A549 (cell line): ENCODE measurements around the gene FLACC1. TPM values are rescaled to one million over a fixed set of nuclear protein-coding genes. Genes with fewer than 3 reads are reported as not detected.

Source experiments
- ATAC-seq, 2 experiments: fragments of 200-7000 bp in 1 of 2; fragments of >200 bp in 1 of 2; cut with Nextera tagmentation in 1 of 2; cut with Tn5 transposase in 1 of 2; 3 replicates each; pipeline versions ENCODE4 v1.8.0 to v1.9.1; 2018 to 2020; ENCODE audit warnings: mild to moderate bottlenecking in 1 of 2, moderate library complexity in 1 of 2
- CTCF ChIA-PET: fragments of 300-600 bp; sonication (Branson Sonifier 250); formaldehyde crosslinking; extraction: SDS; loops from one replicate; lab custom pipeline; 2021; ENCODE audit warnings: antibody characterized with exemption, inconsistent platforms; lab: Yijun Ruan, JAX
- POLR2A ChIA-PET: fragments of 350-600 bp; formaldehyde crosslinking; extraction: SDS; loops from one replicate; lab custom pipeline; 2021; ENCODE audit warnings: antibody characterized with exemption, inconsistent platforms; lab: Yijun Ruan, JAX
- DNase-seq, 2 experiments: peaks; one replicate each; pipeline versions ENCODE4 v3.0.0 to v3.0.0-alpha.2; 2011 to 2016; ENCODE audit warnings: low read depth in 1 of 2, low spot score in 1 of 2
- FAIRE-seq: peaks from 2 replicates; lab custom pipeline; 2011; peaks lifted over from hg19 to GRCh38; lab: Jason Lieb, UNC
- H3K27ac ChIP-seq, 2 experiments: fragments of >200 bp; sonication (Bioruptor Twin); formaldehyde crosslinking; 3 replicates each; pipeline ENCODE4 v1.5.1; 2016 to 2017
- H3K4me1 ChIP-seq: fragments of >200 bp; sonication (Bioruptor Twin); formaldehyde crosslinking; 3 replicates; pipeline ENCODE4 v1.6.1; 2016
- H3K4me2 ChIP-seq: fragments of >200 bp; sonication (Bioruptor Twin); formaldehyde crosslinking; 3 replicates; pipeline ENCODE4 v1.6.1; 2016
- H3K4me3 ChIP-seq: fragments of >200 bp; sonication (Bioruptor Twin); formaldehyde crosslinking; 3 replicates; pipeline ENCODE4 v1.5.1; 2016
- H3K9me3 ChIP-seq: fragments of >200 bp; sonication (Bioruptor Twin); formaldehyde crosslinking; 3 replicates; pipeline ENCODE4 v1.6.1; 2016
- ATOH8 ChIP-seq: fragments of 250-450 bp; sonication (Bioruptor Pico); IDR thresholded peaks from 2 replicates; pipeline ENCODE4 v1.5.0; 2020; ENCODE audit warnings: low read depth, mild to moderate bottlenecking, moderate library complexity
- CBX2 ChIP-seq: fragments of 200-600 bp; sonication (generic); IDR thresholded peaks from 2 replicates; pipeline ENCODE4 v1.6.1; 2016; ENCODE audit warnings: low read depth, mild to moderate bottlenecking, borderline replicate concordance
- CEBPB ChIP-seq, 2 experiments: fragments of >200 bp in 1 of 2; sonication (Bioruptor Twin) in 1 of 2; formaldehyde crosslinking in 1 of 2; IDR thresholded peaks; 2 replicates each; pipeline ENCODE4 v1.6.1; 2012 to 2016
- CTCF ChIP-seq: fragments of >200 bp; sonication (Bioruptor Twin); formaldehyde crosslinking; IDR thresholded peaks from 3 replicates; pipeline ENCODE4 v1.5.1; 2016
- EHMT2 ChIP-seq: fragments of 200-600 bp; sonication (generic); IDR thresholded peaks from 2 replicates; pipeline ENCODE4 v1.6.1; 2016; ENCODE audit warnings: antibody characterized with exemption, low read depth, mild to moderate bottlenecking, moderate library complexity
- ESRRA ChIP-seq: fragments of 150-350 bp; IDR thresholded peaks from 2 replicates; pipeline ENCODE4 v1.6.1; 2014; ENCODE audit warnings: mild to moderate bottlenecking, low read length, borderline replicate concordance
- HOXA7 ChIP-seq: fragments of 250-450 bp; sonication (Bioruptor Pico); IDR thresholded peaks from 2 replicates; pipeline ENCODE4 v1.5.0; 2020; ENCODE audit warnings: mild to moderate bottlenecking, moderate library complexity
- HOXB13 ChIP-seq: fragments of 250-450 bp; sonication (Bioruptor Pico); IDR thresholded peaks from 2 replicates; pipeline ENCODE4 v1.5.0; 2020; ENCODE audit warnings: low read depth, mild to moderate bottlenecking, moderate library complexity
- HOXB5 ChIP-seq: fragments of 250-450 bp; sonication (Bioruptor Pico); IDR thresholded peaks from 2 replicates; pipeline ENCODE4 v1.5.0; 2020; ENCODE audit warnings: mild to moderate bottlenecking, moderate library complexity
- KDM5A ChIP-seq: fragments of 200-600 bp; sonication (generic); IDR thresholded peaks from 2 replicates; pipeline ENCODE4 v1.6.1; 2016; ENCODE audit warnings: antibody characterized with exemption, mild to moderate bottlenecking
- MAZ ChIP-seq: fragments of 150-350 bp; IDR thresholded peaks from 2 replicates; pipeline ENCODE4 v1.6.1; 2014; ENCODE audit warnings: antibody characterized with exemption, low read depth, low read length, borderline replicate concordance
- MYC ChIP-seq: IDR thresholded peaks from 2 replicates; pipeline ENCODE4 v1.6.1; 2012; ENCODE audit warnings: mild to moderate bottlenecking, inconsistent platforms, low read length, improper control_type of control experiment, borderline replicate concordance
- PHF8 ChIP-seq: fragments of 200-600 bp; sonication (generic); IDR thresholded peaks from 2 replicates; pipeline ENCODE4 v1.6.1; 2016; ENCODE audit warnings: low read depth, mild to moderate bottlenecking, antibody characterized with exemption, moderate library complexity, borderline replicate concordance
- POLR2A ChIP-seq: IDR thresholded peaks from 2 replicates; pipeline ENCODE4 v1.6.1; 2012; ENCODE audit warnings: mild to moderate bottlenecking, low read length
- RCOR1 ChIP-seq: fragments of 150-350 bp; IDR thresholded peaks from 2 replicates; pipeline ENCODE4 v1.6.1; 2014; ENCODE audit warnings: antibody characterized with exemption, low read length, low read depth
- RNF2 ChIP-seq: fragments of 200-600 bp; sonication (generic); IDR thresholded peaks from 2 replicates; pipeline ENCODE4 v1.6.1; 2016; ENCODE audit warnings: low read depth, mild to moderate bottlenecking, antibody characterized with exemption, moderate library complexity, borderline replicate concordance
- SREBF2 ChIP-seq: fragments of 450-650 bp; IDR thresholded peaks from 2 replicates; pipeline ENCODE4 v1.6.1; 2014; ENCODE audit warnings: mild to moderate bottlenecking, moderate library complexity
- TFCP2L1 ChIP-seq: fragments of 250-450 bp; sonication (Bioruptor Pico); IDR thresholded peaks from 2 replicates; pipeline ENCODE4 v1.5.0; 2021; ENCODE audit warnings: mild to moderate bottlenecking
- WGBS: methylation state at CpG from one replicate; pipeline ENCODE4 v1.1.6; 2017; ENCODE audit errors: missing lambda C conversion rate; 5-methylcytosine and 5-hydroxymethylcytosine counted together
- polyA plus RNA-seq, 4 experiments: library from polyadenylated mRNA; depleted of rRNA in 3 of 4; stranded (reverse); fragments of >200 nt; fragmentation: RNase III in 1 of 4; extraction: RNeasy Plus Mini Kit Qiagen cat#74134 plus additional on column Dnase treatment in 1 of 4; gene quantifications; 2 replicates in 3 of 4; 3 replicates in 1 of 4; pipeline ENCODE4 v1.2.3, GENCODE V29; 2011 to 2017
- TF ChIP-seq, protein P1 (sequence below): fragments of 450-650 bp; IDR thresholded peaks from 2 replicates; pipeline ENCODE4 v1.6.1; 2014; ENCODE audit warnings: antibody characterized with exemption
- TF ChIP-seq, protein P2 (sequence below): fragments of 250-450 bp; sonication (Bioruptor Pico); IDR thresholded peaks from 2 replicates; pipeline ENCODE4 v1.5.0; 2021; ENCODE audit warnings: mild to moderate bottlenecking, moderate library complexity, borderline replicate concordance
- TF ChIP-seq, protein P3 (sequence below): fragments of 200-600 bp; sonication (generic); IDR thresholded peaks from 2 replicates; pipeline ENCODE4 v1.6.1; 2016; ENCODE audit warnings: antibody characterized with exemption, mild to moderate bottlenecking, moderate library complexity

FLACC1 gene
- polyA plus RNA-seq, 2 of the 4 experiments (the other 2 are of a cell fraction) = 0.26 to 0.36 TPM

DNA sequence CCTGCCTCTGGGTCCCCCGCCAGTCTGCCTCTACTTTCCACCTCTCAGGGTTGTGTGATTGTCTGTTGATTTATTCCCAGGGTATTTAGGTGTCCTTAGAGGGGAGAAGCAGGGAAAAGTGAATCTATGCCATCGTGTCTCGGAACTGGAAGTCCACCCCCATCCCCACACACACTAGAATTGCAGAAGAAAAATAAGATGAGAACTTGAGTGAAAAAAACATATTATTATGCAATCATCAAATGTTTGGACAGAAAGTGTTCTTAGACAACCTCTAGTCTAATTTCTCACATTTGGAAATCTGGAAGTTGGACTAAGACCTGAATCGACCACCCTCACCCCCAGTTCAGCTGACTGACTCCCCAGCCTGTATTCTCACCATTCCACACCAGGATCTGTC, 110.9 kb downstream of the FLACC1 start (continued):
- TF ChIP-seq, protein P1, sequence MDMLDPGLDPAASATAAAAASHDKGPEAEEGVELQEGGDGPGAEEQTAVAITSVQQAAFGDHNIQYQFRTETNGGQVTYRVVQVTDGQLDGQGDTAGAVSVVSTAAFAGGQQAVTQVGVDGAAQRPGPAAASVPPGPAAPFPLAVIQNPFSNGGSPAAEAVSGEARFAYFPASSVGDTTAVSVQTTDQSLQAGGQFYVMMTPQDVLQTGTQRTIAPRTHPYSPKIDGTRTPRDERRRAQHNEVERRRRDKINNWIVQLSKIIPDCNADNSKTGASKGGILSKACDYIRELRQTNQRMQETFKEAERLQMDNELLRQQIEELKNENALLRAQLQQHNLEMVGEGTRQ = no peak
- TF ChIP-seq MYC = no peak
- TF ChIP-seq KDM5A = no peak
- TF ChIP-seq TFCP2L1 (CRISPR knock-in tag) = no peak
- no peak for TF ChIP-seq POLR2A
- TF ChIP-seq, protein P2, sequence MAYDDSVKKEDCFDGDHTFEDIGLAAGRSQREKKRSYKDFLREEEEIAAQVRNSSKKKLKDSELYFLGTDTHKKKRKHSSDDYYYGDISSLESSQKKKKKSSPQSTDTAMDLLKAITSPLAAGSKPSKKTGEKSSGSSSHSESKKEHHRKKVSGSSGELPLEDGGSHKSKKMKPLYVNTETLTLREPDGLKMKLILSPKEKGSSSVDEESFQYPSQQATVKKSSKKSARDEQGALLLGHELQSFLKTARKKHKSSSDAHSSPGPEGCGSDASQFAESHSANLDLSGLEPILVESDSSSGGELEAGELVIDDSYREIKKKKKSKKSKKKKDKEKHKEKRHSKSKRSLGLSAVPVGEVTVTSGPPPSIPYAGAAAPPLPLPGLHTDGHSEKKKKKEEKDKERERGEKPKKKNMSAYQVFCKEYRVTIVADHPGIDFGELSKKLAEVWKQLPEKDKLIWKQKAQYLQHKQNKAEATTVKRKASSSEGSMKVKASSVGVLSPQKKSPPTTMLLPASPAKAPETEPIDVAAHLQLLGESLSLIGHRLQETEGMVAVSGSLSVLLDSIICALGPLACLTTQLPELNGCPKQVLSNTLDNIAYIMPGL (CRISPR knock-in tag) = no peak
- no peak for TF ChIP-seq ESRRA
- TF ChIP-seq, protein P3, sequence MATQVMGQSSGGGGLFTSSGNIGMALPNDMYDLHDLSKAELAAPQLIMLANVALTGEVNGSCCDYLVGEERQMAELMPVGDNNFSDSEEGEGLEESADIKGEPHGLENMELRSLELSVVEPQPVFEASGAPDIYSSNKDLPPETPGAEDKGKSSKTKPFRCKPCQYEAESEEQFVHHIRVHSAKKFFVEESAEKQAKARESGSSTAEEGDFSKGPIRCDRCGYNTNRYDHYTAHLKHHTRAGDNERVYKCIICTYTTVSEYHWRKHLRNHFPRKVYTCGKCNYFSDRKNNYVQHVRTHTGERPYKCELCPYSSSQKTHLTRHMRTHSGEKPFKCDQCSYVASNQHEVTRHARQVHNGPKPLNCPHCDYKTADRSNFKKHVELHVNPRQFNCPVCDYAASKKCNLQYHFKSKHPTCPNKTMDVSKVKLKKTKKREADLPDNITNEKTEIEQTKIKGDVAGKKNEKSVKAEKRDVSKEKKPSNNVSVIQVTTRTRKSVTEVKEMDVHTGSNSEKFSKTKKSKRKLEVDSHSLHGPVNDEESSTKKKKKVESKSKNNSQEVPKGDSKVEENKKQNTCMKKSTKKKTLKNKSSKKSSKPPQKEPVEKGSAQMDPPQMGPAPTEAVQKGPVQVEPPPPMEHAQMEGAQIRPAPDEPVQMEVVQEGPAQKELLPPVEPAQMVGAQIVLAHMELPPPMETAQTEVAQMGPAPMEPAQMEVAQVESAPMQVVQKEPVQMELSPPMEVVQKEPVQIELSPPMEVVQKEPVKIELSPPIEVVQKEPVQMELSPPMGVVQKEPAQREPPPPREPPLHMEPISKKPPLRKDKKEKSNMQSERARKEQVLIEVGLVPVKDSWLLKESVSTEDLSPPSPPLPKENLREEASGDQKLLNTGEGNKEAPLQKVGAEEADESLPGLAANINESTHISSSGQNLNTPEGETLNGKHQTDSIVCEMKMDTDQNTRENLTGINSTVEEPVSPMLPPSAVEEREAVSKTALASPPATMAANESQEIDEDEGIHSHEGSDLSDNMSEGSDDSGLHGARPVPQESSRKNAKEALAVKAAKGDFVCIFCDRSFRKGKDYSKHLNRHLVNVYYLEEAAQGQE = no peak

GRCh38 chr2:201244829-201245228, 112.3 kb downstream of the FLACC1 start:
- CTCF ChIA-PET = no interaction called here
- no peak for TF ChIP-seq EHMT2
- no peak for TF ChIP-seq MAZ
- TF ChIP-seq PHF8 = no peak
- no peak for TF ChIP-seq HOXB13 (CRISPR knock-in tag)
- no peak for TF ChIP-seq CEBPB (IDR thresholded peaks at IDR 0.05)
- no peak for TF ChIP-seq HOXA7
- TF ChIP-seq CTCF = no peak
- TF ChIP-seq RNF2 = no peak
- TF ChIP-seq HOXB5 (CRISPR knock-in tag) = no peak
- no peak for TF ChIP-seq CBX2
- no peak for TF ChIP-seq ATOH8 (CRISPR knock-in tag)
- TF ChIP-seq RCOR1 = no peak
- TF ChIP-seq, protein P1 = no peak
- TF ChIP-seq SREBF2 = no peak
- WGBS = 94% methylated on average over 5 of the region's 5 CpGs
- H3K27ac ChIP-seq = no peak overlapping the region
- POLR2A ChIA-PET = no interaction called here
- no peak overlapping the region for H3K4me3 ChIP-seq
- peaks cover 3% of the 10 kb centered on the region; the same call in 1 of the 3 replicates for H3K9me3 ChIP-seq
- no peak overlapping the region for H3K4me2 ChIP-seq
- DNase-seq (no peak), ATAC-seq (no peak), FAIRE-seq (no peak)
- H3K4me1 ChIP-seq = no peaks in the 10 kb centered on the region
